NCI-H1417 (cell line): ENCODE results near the gene CCDC63.
"Not testable (repeated sequence)": the region's sequence is repeated elsewhere in the genome, so short reads cannot be mapped to it uniquely, and the experiment has no call there.

Experiments
- DNase-seq, 3 experiments: peaks; one replicate each; lab custom pipeline; 2025; lab: John Stamatoyannopoulos, UW

The CCDC63 gene

DNA sequence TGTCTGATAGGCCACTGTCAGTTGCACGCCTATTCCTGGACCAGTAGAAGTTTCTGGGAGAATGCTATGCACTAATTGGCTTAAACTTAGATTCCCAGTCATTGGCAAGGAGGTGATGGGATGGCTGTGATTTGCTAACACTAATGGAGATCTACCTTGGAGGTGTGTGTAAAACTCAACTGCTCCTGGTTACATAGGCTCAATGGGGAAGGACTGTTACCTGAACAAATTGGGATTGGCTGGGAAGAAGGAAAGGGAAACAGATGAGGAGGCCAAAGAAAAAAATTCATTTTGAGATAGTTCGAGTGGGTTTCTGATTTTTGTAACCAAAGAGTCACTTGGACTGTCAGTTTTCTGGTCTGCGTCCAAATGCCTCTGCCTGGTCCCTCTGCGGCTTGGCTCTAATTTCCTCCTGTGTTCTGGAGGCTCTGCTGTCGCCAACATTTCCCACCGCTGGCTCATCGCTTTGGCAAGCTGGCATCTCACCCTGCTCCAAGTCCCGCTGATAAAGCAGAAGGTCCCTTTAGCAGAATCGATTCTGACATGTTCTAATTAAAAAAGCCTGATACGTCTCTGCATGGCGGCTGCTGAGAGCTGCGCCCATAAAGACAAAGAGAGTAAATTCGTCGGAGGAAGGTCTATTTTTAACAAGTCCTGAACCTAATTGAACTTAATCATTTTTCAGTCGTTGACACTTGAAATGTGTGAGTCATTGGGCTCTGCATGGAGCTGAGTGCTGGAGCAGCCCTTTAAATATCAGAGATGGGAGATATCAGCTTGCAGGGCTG is 2.0 kb upstream of the CCDC63 start:
- DNase-seq = peak in 2 of 3 experiments; percentile 13 to 53

DNA sequence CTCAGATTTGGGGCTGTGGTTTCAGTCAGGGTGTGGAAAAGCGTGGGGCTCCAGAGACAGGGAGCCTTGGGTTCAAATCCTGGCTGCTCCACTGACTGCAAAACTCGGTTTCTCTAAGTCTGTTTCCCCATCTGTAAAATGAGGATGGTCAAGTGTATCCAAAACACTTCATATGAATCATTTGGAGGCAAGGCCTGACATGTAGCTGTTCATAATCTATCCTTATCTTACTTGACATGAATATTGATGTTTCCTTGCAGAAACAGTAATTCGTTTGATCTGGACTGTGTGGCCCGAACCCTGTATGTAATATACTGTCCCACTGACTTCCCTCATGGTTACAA is 1.5 kb upstream of the CCDC63 start:
- no peak for DNase-seq

DNA sequence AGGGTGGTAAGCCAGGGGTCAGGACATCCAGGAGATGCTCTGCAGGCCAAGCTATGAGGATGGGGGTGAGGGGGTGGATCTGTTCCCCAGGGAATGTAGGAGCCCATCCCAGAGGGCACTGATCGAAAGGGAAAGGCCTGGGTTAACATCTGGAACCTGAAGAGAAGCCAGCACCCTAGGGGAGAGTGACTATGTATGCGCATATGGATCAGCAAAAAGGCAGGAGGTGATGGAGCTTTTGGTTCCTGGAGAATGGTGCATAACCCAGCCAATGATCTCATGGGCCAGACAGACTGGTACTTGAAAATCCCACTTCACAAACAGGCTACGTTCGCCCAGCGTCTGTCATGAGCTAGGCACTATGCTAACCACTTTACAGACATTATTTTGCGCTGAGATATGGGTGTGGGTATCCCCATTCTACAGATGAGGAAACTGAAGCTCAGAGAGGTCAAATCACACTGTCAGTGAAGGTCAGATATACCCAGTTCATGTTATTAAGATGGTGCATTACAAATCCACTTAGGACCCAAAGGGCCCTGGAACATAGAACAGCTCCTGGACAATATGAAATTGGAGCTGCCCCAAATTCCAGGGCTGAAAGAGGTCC is 1.6 kb downstream of the CCDC63 start:
- DNase-seq = no peak

DNA sequence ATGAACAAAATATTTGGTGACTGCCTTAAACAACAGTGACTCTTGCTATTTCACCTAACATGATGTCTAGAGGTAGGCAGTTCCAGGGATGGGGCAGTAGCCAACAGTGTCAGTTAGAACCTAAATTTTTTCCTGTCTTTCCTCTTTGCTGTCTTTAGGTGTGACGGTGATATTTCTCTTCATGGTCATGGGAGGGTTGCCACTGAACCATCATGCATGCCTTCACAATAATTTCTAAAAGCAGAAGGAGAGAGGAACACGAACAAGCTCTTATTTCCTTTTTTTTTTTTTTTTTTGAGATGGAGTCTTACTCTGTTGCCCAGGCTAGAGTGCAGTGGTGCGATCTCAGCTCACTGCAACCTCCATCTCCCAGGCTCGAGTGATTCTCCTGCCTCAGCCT is 2.4 kb downstream of the CCDC63 start:
- DNase-seq = no peak

DNA sequence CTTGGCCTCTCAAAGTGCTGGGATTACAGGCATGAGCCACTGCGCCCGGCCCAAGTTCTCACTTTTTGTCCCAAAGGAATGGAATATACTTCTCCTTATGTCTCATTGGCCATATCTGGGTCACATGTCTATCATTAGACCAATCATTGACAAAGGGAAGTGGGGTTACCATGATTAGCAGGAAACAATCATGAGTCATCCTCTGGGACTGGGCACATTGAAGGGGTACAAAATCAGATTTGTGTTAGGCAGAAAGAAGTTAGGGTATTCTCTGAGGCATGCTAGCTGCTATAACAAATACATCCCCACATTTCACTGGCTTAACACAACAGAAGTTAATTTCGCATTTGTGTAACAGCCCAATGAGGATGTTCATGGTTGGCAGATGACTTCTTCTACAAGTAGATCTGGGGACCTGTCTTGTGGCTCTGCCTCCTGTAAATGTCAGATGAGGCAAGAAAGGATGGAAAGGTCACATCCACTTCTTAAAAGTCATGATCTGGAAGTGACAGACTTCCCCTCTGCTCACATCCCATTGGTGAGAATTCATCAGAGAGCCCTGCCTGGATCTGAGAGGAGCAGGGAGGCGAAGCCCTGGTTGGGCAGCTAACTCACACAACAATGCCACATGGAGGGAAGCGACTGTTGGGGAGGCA is 3.1 kb downstream of the CCDC63 start:
- DNase-seq = no peak

DNA sequence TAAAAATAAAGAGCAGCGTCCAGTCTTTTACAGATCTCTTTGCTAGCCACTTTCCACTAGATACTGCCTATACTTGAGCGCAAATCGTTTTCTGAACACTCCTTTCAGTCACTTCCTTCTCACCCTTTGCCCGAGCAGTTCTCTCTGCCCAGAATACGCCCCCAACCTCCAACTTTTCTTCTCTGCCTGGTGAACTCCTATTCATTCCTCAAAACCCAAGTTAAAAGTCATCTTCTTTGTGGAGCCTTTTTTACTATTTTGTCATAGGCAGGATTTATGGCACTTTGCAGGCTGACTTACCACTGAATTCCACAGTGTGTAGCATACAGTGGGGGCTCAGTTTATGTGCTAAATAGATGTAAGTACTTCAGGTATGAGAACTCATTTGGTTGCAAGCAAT is 4.0 kb downstream of the CCDC63 start:
- DNase-seq = no peak

DNA sequence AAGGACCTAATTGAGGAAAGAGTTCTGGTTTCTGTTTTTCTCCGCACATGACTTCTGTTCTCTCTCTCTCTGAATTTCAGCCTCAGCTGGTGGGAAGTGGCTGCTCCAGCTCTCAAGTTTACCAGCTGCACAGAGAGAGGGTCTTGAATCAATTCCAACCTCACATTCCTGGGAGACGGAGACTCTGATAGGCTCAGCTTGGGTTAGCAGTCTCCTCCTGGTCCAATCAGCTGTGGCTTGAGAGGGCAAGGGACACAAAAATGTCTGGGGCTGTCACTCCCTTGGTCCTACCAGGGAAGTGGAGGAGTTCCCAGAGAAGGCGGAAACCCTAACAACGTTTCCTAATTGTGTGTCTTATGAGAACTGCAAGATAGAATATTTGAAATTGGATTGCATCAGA is 7.0 kb downstream of the CCDC63 start:
- DNase-seq = no peak

DNA sequence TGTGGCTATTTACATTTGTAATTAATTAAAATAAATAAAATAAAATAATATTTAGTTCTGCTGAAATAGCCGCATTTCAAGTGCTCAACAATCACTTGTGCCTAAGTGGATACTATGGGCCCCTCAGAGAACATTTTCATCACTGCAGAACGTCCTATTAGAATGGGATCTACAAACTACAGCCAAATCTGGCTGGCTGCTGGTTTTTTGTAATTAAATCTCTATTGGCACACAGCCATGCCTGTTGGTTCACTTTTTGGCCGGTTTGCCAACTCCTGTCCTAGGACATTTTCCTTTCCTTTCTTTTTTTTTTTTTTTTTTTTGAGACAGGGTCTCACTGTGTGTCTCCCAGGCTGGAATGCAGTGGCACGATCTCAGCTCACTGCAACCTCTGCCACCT is 9.8 kb downstream of the CCDC63 start:
- DNase-seq = no peak

DNA sequence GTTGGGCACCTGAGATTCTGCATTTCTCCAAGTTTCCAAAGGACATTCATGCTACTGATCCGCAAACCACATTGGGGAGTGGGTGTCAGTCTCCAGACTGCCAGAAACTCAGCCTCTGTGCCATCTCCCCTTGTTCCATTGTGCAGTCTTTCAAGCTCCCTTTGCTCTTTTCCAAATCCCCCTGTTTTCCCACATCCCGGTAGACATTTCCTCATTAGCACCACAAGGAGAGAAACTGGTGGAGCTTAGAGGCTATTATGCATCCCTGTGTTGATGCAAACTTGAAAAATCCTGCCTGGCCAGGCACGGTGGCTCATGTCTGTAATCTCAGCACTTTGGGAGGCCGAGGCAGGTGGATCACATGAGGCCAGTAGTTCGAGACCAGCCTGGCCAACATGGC is 10.7 kb downstream of the CCDC63 start:
- DNase-seq = no peak

DNA sequence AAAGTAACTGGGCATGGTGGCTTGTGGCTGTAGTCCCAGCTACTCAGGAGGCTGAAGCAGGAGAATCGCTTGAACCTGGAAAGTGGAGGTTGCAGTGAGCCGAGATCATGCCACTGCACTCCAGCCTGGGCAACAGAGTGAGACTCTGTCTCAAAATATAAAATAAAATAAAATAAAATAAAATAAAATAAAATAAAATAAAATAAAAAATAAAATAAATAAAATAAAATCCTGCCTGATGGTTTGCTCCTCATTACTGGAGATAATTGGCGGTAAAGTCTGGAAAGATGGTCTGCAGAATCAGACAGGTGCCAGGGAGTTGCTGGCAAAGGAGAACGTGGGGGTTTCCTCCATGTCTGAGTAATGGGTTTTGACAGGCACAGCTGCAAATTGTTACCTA is 11.2 kb downstream of the CCDC63 start:
- not testable (repeated sequence) for DNase-seq

DNA sequence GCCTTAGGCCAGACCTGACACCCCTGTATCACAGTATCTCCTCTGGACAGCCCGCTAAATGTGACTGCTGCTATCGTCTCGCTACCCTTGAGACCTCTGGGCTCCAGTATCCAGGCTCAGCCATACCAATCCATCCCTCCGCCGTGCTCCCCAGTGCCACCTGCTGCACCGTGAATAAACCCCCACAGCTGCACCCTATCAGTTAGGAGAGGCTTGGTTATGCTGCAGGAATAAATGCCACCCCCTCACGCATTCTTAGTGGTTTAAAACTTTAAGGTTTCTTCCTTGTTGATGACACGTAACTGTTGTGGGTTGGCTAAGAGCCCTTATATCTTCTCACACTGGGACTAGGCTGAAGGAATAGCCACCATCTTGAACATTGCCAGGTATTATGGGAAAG is 12.1 kb downstream of the CCDC63 start:
- no peak for DNase-seq

DNA sequence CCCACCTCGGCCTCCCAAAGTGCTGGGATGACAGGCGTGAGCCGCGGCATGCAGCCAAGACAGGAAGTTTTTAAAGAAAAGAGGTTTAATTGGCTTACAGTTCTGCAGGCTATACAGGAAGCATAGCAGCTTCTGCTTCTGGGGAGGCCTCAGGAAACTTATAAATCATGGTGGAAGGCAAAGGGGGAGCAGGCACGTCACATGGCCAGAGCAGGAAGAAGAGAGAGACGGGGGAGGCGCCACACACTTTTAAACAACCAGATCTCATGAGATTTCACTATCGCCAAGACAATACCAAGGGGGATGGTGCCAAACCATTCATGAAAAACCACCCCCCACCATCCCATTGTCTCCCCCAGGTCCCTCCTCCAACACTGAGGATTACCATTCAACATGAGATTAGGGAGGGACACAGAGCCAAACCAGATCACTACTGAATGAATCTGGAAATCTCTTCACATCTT is 14.1 kb downstream of the CCDC63 start:
- DNase-seq = no peak

DNA sequence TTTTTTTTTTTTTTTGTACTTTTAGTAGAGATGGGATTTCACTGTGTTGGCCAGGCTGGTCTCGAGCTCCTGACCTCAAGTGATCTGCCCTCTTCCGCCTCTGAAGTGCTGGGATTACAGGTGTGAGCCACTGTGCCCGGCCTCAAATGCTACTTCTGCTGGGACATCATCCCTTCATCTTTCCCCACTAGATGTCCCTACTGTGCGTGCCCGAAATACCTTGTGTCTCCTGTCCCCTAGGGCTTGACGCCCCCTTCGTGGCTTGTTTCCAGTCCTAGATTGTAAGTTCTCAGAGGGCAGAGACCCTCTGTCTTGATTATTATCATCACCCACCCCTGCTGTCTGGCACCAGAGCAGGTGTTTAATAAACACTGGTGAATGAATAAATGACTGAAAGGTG is 14.9 kb downstream of the CCDC63 start:
- no peak for DNase-seq

DNA sequence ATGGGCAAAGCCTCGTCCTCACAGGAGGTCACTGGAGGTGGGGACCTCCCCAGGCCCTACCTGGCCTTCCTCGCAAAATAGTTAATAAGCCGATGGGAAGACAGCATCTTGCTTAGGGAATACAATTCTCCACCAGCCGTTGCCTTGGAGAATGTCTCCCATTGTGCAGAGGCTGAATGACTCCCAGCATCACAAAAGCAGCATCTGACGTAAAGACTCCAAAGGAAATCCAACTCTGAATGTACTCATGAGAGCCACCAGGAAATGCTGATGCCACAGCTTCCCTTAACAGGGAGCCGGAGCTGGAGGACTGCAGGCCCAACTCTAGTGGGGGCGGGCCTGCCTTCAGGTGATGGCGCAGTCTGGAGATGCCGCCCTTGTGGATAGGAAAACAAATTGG is 15.5 kb downstream of the CCDC63 start:
- DNase-seq = no peak

DNA sequence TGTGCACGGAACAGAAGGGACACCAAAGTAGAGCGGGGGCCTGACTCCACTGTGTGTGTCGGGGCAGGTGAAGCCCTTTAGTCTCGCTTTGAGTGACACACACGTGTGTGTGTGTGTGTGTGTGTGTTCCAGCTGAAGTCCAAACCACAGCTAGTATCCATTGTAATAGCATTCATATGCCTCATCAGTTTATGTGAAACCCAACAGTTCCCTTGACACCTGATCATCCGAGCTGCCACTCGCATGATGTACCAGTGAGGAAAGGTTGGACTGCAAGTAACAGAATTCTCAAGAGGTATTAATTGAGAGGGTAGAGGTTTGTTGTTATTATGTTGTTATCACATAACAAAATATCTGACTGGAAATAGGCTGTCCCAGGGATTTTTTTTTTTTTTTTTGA is 16.4 kb downstream of the CCDC63 start:
- no peak for DNase-seq

DNA sequence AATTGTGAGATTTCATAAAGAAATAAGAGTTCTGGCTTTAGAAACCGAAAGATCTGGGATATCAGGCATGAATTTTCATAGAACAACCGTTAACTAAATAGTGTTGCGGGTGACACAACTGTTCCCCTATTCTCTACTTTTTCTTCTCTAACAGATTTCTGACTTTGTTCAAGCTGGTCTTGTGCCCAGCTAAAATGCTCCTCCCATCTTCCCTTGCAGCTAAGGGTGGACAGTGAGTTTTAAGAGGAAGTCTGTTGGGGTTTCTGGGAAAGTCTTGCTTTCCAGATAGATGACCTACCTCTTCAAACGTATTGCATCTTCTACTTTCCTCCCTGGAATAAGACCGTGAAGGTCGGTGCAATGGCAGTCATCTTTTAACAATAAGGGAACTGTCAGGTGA is 18.7 kb downstream of the CCDC63 start:
- DNase-seq = no peak

DNA sequence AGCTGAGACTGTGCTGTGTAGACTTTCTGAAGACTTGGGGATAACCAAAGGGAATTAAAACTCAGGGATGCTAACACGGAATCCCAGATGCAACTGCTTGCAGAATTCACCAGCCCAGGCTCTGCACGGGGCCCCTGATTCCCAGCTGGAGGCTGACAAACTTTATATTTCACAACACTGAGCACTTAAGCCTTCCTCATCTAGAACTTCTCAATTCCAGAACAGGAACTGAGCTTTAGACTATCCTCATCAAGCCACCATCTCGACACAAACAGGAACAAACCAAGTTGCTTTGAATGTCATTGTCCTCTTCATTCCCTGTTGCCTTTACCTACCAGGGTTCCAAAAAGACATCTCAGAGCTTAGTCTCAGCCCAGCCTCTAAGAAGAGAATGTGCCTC is 22.2 kb downstream of the CCDC63 start:
- DNase-seq = no peak

DNA sequence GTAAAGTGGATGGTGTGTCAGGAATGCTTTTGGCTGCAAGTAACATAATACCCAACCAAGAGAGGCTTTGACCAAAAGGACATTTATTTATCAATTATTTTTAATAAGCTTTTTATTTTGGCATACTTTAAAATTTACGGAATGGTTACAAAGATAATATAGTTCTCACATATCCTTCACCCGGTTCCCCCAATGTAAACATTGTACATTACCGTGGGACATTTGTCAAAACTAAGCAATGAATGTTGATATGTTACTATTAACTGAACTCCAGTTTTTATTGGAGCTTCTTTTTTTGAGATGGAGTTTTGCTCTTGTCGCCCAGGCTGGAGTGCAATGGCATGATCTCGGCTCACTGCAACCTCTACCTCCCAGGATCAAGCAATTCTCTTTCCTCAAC is 23.0 kb downstream of the CCDC63 start:
- no peak for DNase-seq

DNA sequence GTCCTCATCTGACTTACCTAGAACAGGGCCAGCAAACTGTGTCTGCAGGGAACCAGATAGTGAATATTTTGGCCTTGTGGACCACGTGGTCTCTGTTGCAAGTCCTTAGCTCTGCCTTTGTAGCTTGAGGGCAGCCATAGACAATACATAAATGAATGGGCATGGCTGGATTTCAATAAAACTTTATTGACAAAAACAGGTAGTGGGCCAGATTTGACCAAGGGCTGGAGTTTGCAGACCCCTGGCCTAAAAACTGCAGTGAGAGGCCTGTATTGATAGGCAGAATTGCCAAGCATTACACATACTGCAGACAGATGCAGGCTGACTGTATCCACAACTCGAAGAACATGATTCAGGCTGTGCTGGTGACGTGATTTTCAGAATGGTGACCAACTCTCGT is 25.3 kb downstream of the CCDC63 start:
- no peak for DNase-seq

DNA sequence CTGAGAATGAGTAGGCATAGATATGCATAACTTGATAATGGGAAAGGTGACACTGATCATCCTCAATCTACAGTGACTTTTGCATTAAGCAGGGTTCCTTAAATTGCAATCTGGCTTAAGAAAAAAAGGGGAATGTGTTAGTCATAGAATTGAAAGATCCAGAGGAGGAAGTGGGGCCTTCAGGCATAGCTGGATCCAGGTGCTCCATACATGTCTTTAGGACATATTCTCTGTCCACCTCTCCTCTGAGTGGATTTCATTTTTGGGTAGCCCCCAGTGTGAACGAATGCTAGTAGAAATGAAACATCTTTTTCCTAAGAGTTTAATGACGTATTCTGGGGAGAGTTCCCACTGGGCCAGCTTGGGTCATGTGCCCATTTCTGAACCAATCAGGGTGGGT is 27.6 kb downstream of the CCDC63 start:
- no peak for DNase-seq

DNA sequence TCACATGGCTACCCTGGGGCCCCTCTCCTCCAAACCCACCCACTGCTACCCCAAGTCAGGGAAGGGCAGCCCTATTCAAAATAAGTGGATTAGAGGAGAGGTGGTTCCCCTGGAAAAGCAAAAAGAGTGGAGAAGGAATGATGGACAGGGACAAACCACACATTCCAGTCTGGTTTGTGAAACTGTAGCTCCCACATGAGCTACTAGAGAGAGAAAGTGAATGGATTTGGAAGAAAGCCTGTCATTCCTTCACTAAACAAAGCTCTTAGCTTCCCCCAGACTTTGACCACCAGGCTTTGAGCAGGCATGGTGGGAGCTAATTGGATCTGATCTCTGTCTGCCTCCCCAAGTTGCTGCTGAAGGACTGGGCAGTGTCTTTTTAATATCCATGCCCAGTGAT is 28.0 kb downstream of the CCDC63 start:
- DNase-seq = no peak

DNA sequence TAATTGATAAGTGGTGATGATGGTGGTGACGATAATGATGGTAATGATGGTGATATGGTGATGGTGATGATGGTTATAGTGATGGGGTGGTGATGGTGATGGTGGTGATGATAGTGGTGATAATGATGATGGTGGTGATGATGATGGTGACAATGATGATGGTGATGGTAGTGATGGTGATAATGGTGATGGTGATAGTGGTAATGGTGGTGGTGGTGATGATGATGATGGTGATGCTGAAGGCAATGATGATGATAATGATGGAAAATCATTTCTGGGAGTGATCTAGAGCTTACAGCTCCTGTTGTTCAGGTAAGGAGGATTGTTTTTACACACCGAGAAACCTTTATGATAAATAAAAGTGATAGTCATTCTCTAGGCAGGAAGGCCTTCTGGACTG is 33.9 kb downstream of the CCDC63 start:
- no peak for DNase-seq

DNA sequence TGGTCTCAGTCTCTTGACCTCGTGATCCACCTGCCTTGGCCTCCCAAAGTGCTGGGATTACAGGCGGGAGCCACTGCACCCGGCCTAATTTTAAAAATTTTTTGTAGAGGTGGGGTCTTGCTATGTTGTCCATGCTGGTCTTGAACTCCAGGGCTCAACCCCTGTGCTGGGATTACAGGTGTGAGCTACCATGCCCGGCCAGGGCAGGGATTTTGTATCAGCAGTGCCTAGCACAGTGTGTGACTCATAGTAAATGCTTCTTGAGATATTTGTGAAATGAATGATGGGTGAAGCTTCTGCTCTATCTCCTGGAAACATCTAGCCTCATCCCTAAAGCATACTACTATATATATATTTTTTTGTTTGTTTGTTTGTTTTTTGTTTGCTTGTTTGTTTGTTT is 36.5 kb downstream of the CCDC63 start:
- no peak for DNase-seq
